Gastrocnemius medialis (tissue), 4 donors: Measurements from ENCODE around the gene COL25A1. TPM values are rescaled to one million over a fixed set of nuclear protein-coding genes. Genes with fewer than 3 reads are reported as not detected.
"Not testable (repeated sequence)": the region's sequence is repeated elsewhere in the genome, so short reads cannot be mapped to it uniquely, and the experiment has no call there.

Experiments
- ATAC-seq, 2 donors: fragments of 150-250 bp; one replicate each; pipeline ENCODE4 v1.9.1; 2016
- DNase-seq, 2 donors: peaks; one replicate each; pipeline ENCODE4 v3.0.0-alpha.2; 2019
- H3K27ac ChIP-seq, 4 donors: fragments of 200-600 bp; sonication (generic); 1 replicate in 1 of 4; 2 replicates in 3 of 4; pipeline ENCODE4 v1.5.1; 2016 to 2018; ENCODE audit warnings: mild to moderate bottlenecking in 2 of 4, moderate library complexity in 1 of 4
- H3K27me3 ChIP-seq, 3 donors: fragments of 200-600 bp; sonication (generic) in 2 of 3; 1 replicate in 1 of 3; 2 replicates in 2 of 3; pipeline versions ENCODE4 v1.5.1 to v1.6.0; 2016 to 2019; ENCODE audit warnings: mild to moderate bottlenecking in 1 of 3, moderate library complexity in 1 of 3
- H3K36me3 ChIP-seq, 2 donors: fragments of 200-600 bp; sonication (generic) in 1 of 2; one replicate each; pipeline ENCODE4 v1.5.1; 2017 to 2018
- H3K4me1 ChIP-seq, 2 donors: fragments of 200-600 bp; sonication (generic) in 1 of 2; one replicate each; pipeline ENCODE4 v1.5.1; 2016 to 2017; ENCODE audit warnings: mild to moderate bottlenecking in 2 of 2
- H3K4me3 ChIP-seq, 4 donors: fragments of 200-600 bp; sonication (generic) in 3 of 4; 1 replicate in 1 of 4; 2 replicates in 3 of 4; pipeline ENCODE4 v1.5.1; 2016 to 2019; ENCODE audit warnings: mild to moderate bottlenecking in 2 of 4
- H3K9me3 ChIP-seq, 3 donors: fragments of 200-600 bp; sonication (generic) in 2 of 3; 1 replicate in 1 of 3; 2 replicates in 2 of 3; pipeline ENCODE4 v1.5.1; 2016 to 2019
- POLR2A ChIP-seq, 2 donors: fragments of 450-650 bp; IDR thresholded peaks; one replicate each; pipeline ENCODE4 v1.6.1; 2017; ENCODE audit warnings: antibody characterized with exemption in 2 of 2, mild to moderate bottlenecking in 2 of 2, moderate library complexity in 2 of 2
- in situ Hi-C, 4 donors: fragments of 200-750 bp; cut with MboI; loops; one replicate each; pipeline versions ENCODE4 v1.15.0 to v1.8.0; 2017; ENCODE audit warnings: low sequenced_read_pairs in 4 of 4
- intact Hi-C: fragments of 100-400 bp; cut with DNase I; formaldehyde crosslinking; loops from one replicate; pipeline ENCODE4 v1.15.1; 2023; ENCODE audit warnings: low total_unique reads
- total RNA-seq, 4 donors: library from RNA; depleted of rRNA; stranded (reverse); fragments of >200 nt; gene quantifications; one replicate each; pipeline versions ENCODE4 v1.1.0 to v1.2.3, GENCODE V29; 2016
- TF ChIP-seq, protein P1 (sequence below), 5 experiments: fragments of 450-650 bp in 3 of 5; fragments of 200-600 bp in 2 of 5; sonication (generic) in 2 of 5; IDR thresholded peaks in 4 of 5; conservative IDR thresholded peaks in 1 of 5; 1 replicate in 4 of 5; 2 replicates in 1 of 5; pipeline ENCODE4 v1.5.1; 2016 to 2019; ENCODE audit warnings: antibody characterized with exemption in 5 of 5, mild to moderate bottlenecking in 3 of 5, moderate library complexity in 3 of 5

Gene COL25A1
- total RNA-seq, 4 donors from 2014 or later: 0.27 to 2.0 (median 0.85) TPM; not detected in 1

DNA sequence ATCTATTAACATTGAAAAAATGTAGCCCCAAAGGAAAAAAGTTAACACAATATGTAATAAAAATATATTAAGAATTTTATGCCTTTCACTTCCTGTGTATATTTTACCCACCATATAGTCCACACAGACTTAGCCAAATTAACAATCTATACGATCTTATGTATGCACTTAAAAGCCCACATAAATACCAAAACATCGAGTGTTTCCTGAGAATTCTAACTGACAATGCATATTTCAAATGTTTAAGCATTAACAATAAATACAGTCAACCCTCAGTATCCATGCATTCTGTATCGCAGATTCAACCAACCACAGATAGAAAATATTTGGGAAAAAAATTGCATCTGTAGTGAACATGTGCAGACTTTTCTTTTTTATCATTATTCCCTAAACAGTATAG is 226.8 kb downstream of the COL25A1 start:
- Histone ChIP-seq H3K9me3 (no peaks in the 10 kb centered on the region), H3K4me1 (no peaks in the 10 kb centered on the region), H3K4me3 (no peak overlapping the region), H3K36me3 (no peaks in the 10 kb centered on the region), H3K27me3 (no peaks in the 10 kb centered on the region), H3K27ac (no peak overlapping the region)
- TF ChIP-seq, protein P1, sequence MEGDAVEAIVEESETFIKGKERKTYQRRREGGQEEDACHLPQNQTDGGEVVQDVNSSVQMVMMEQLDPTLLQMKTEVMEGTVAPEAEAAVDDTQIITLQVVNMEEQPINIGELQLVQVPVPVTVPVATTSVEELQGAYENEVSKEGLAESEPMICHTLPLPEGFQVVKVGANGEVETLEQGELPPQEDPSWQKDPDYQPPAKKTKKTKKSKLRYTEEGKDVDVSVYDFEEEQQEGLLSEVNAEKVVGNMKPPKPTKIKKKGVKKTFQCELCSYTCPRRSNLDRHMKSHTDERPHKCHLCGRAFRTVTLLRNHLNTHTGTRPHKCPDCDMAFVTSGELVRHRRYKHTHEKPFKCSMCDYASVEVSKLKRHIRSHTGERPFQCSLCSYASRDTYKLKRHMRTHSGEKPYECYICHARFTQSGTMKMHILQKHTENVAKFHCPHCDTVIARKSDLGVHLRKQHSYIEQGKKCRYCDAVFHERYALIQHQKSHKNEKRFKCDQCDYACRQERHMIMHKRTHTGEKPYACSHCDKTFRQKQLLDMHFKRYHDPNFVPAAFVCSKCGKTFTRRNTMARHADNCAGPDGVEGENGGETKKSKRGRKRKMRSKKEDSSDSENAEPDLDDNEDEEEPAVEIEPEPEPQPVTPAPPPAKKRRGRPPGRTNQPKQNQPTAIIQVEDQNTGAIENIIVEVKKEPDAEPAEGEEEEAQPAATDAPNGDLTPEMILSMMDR (IDR thresholded peaks at IDR 0.05 in 4 of 5, conservative IDR thresholded peaks at IDR 0.05 in 1 of 5): no peak
- no peak for TF ChIP-seq POLR2A (IDR thresholded peaks at IDR 0.05)
- no peak for DNase-seq
- intact Hi-C loops: no loop called here
- in situ Hi-C loops: no loop called here
- ATAC-seq: no peak

DNA sequence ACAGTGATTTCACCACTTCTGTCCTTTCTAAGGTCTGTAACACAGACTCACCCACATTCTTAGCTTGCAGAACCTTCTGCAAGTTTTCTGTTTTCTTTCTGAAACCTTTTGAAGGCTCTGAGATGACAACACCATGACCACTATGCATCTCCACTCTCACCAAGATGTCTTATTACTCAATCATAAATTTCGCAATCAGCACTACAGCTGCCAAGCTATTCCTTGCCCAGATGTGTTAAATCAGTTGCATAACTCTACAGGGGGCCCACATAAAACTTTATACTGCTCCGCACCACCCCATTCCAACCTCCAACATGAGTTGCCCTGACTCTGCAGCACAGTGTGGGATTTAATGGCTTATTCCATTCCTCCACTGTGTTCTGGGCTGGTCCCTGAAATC is 229.9 kb downstream of the COL25A1 start:
- H3K27me3 ChIP-seq: no peaks in the 10 kb centered on the region
- H3K9me3 ChIP-seq: no peaks in the 10 kb centered on the region
- in situ Hi-C loops: no loop called here
- no peak for TF ChIP-seq POLR2A (IDR thresholded peaks at IDR 0.05)
- TF ChIP-seq, protein P1 (IDR thresholded peaks at IDR 0.05 in 4 of 5, conservative IDR thresholded peaks at IDR 0.05 in 1 of 5): no peak
- DNase-seq: peak in 1 of 2 donors; percentile 18
- H3K36me3 ChIP-seq: no peaks in the 10 kb centered on the region
- H3K27ac ChIP-seq: no peak overlapping the region
- peak; percentile 61 to 80 for ATAC-seq
- H3K4me3 ChIP-seq: no peak overlapping the region
- H3K4me1 ChIP-seq: no peaks in the 10 kb centered on the region
- intact Hi-C loops: no loop called here

DNA sequence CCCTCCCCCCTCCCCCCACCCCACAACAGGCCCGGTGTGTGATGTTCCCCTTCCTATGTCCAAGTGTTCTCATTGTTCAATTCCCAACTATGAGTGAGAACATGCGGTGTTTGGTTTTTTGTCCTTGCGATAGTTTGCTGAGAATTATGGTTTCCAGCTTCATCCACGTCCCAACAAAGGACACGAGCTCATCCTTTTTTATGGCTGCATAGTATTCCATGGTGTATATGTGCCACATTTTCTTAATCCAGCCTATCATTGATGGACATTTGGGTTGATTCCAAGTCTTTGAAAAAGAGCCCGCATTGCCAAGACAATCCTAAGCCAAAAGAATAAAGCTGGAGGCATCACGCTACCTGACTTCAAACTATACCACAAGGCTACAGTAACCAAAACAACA is 231.8 kb downstream of the COL25A1 start:
- H3K27ac ChIP-seq, ATAC-seq, H3K27me3 ChIP-seq, H3K4me1 ChIP-seq, H3K9me3 ChIP-seq, DNase-seq, H3K36me3 ChIP-seq, H3K4me3 ChIP-seq, in situ Hi-C loops, intact Hi-C loops: not testable (repeated sequence)

DNA sequence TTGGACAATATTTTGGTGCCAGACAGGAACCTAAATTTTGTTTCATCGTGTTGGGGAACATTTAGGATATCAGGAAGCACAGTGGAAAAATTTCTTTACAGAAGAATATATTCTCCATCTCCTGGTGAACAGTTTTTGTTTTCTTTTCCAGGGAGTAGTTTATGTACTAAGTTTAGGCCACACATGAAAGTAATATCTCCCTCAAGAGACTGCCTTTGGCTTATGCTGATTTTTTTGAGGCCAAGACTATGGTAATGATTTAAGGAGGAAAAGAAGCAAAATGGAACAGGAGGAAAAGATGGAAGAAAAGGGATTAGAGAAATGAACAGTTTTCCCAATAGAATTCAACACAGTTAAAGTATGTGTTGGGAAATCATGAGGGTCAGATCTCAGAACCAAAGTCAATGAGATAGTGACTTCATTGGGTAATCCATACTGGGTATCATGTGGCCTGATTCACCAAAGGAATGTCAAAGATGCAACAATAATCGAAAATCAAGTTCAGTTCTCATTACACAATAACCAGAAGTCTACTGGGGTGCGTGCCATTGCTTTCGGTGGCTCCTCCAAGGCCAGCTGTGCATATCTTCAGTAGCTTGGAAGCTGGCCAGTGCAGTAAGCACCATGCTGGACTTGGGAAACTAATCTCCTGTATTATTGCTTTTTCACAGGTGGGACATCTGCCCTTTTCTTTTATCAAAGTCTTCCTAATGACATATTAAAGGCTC is 234.8 kb downstream of the COL25A1 start:
- H3K4me3 ChIP-seq: no peak overlapping the region
- no peak for TF ChIP-seq POLR2A (IDR thresholded peaks at IDR 0.05)
- TF ChIP-seq, protein P1 (IDR thresholded peaks at IDR 0.05 in 4 of 5, conservative IDR thresholded peaks at IDR 0.05 in 1 of 5): no peak
- H3K4me1 ChIP-seq: peaks cover 0 to 5% of the 10 kb centered on the region in 2 donors
- in situ Hi-C loops (no loop called here), intact Hi-C loops (no loop called here)
- peak; percentile 7 to 40 for DNase-seq
- no peaks in the 10 kb centered on the region for H3K9me3 ChIP-seq
- ATAC-seq: peak; percentile 47 to 49
- H3K36me3 ChIP-seq: no peaks in the 10 kb centered on the region
- no peaks in the 10 kb centered on the region for H3K27me3 ChIP-seq
- no peak overlapping the region for H3K27ac ChIP-seq

DNA sequence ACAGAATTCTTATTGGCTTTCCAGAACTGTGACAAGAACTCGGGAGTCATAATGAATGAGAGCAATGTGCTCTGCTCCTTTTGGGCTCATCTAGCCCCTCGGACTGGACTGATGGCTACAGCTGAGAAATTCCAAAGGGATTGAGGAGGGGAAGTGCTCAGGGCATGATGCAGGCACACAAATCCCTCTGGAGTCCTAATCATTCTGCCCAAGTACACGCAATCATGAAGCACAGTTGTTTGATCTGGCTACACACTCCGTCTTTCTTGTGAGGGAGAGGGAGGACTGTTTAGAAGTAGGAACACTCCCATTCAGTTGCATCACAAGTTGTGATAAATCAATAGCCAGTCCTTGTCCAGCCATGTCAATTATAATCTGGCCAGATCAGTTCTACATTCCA is 237.5 kb downstream of the COL25A1 start:
- Histone ChIP-seq H3K4me1 (peaks cover 0 to 5% of the 10 kb centered on the region in 2 donors), H3K27me3 (no peaks in the 10 kb centered on the region), H3K9me3 (no peaks in the 10 kb centered on the region), H3K4me3 (no peak overlapping the region), H3K27ac (no peak overlapping the region), H3K36me3 (no peaks in the 10 kb centered on the region)
- ATAC-seq: no peak
- in situ Hi-C loops: no loop called here
- intact Hi-C loops: no loop called here
- DNase-seq: no peak
- TF ChIP-seq POLR2A (IDR thresholded peaks at IDR 0.05): no peak
- TF ChIP-seq, protein P1 (IDR thresholded peaks at IDR 0.05 in 4 of 5, conservative IDR thresholded peaks at IDR 0.05 in 1 of 5): no peak
